ENCODE data around the gene PBX1.

DNA sequence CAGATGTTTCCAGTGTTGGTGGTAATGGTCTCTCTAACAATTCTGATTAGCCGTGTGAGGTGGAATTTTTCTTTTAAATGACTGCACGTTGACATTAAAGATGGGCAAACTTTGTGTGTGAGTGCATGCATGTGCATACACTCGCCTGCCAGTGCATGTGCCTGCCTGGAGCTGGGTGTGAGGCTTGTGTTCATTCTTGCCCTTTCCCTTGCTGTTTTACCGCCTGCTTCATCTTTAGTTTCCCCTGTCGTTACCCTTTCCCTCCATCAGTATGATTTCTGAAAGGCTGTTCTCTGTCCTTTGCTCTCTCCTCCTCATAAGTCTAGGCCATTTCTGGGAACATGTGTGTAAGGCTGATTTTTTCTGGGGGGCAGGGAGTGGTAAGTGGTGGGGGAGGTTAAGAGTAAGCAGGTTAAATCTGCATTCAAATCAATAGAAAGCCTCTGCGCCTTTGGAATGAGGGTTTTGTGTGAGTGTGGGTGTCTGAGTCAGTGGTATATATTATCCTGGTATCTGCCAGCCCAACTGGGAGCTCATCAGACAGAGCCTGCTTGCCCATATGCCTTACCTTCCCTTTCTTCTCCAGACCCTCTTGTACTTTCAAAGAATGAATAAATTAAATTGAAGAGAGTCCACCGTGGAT, 112.5 kb downstream of the PBX1 start:
- TF ChIP-seq CTCF (conservative IDR thresholded peaks at IDR 0.05; ENCODE audit: low read depth, low read length) = no peak
- TF ChIP-seq EZH2 (IDR thresholded peaks at IDR 0.05; ENCODE audit: low read length, unreplicated experiment) = no peak
